ENCODE measurements around the gene HSPA1A.

The HSPA1A gene

DNA sequence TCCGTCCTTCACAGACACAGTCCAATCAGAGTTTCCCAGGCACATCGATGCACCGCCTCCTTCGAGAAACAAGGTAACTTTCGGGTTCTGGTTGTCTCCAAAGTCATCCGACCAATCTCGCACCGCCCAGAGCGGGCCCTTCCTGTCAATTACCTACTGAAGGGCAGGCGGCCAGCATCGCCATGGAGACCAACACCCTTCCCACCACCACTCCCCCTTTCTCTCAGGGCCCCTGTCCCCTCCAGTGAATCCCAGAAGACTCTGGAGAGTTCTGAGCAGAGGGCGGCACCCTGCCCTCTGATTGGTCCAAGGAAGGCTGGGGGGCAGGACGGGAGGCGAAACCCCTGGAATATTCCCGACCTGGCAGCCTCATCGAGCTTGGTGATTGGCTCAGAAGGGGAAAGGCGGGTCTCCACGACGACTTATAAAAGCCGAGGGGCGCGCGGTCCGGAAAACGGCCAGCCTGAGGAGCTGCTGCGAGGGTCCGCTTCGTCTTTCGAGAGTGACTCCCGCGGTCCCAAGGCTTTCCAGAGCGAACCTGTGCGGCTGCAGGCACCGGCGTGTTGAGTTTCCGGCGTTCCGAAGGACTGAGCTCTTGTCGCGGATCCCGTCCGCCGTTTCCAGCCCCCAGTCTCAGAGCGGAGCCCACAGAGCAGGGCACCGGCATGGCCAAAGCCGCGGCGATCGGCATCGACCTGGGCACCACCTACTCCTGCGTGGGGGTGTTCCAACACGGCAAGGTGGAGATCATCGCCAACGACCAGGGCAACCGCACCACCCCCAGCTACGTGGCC, 12.1 kb downstream of the HSPA1A start, which contains the start of gene HSPA1B (continued):
- no peak for TF ChIP-seq ZBTB44 (tag by site-specific recombination; IDR thresholded peaks at IDR 0.05)
- TF ChIP-seq ZBTB21 (tag by site-specific recombination; IDR thresholded peaks at IDR 0.05), result no peak
- peak; percentile 74; the same call in 1 of the 2 replicates for TF ChIP-seq ZNF121 (tag by site-specific recombination; IDR thresholded peaks at IDR 0.05)
- TF ChIP-seq ZNF629 (tag by site-specific recombination; IDR thresholded peaks at IDR 0.05), result peak; percentile 57
- no peak for TF ChIP-seq ZNF549 (tag by site-specific recombination; IDR thresholded peaks at IDR 0.05)
- no peak for TF ChIP-seq ZBTB20 (tag by site-specific recombination; IDR thresholded peaks at IDR 0.05)
- TF ChIP-seq ZNF561 (tag by site-specific recombination; IDR thresholded peaks at IDR 0.05; ENCODE audit: borderline replicate concordance), result peak; percentile 69
- TF ChIP-seq ZNF747 (tag by site-specific recombination; IDR thresholded peaks at IDR 0.05), result no peak
- TF ChIP-seq ZNF670 (tag by site-specific recombination; IDR thresholded peaks at IDR 0.05; ENCODE audit: low read depth), result no peak
- peak; percentile 44 for TF ChIP-seq SP7 (tag by site-specific recombination; IDR thresholded peaks at IDR 0.05)
- peak; percentile 93 for TF ChIP-seq ZSCAN30 (tag by site-specific recombination; IDR thresholded peaks at IDR 0.05)
- TF ChIP-seq ZNF221 (tag by site-specific recombination; IDR thresholded peaks at IDR 0.05; ENCODE audit: borderline replicate concordance), result no peak
- no peak for TF ChIP-seq ZNF18 (tag by site-specific recombination; IDR thresholded peaks at IDR 0.05)
- no peak for TF ChIP-seq ZNF26 (tag by site-specific recombination; IDR thresholded peaks at IDR 0.05)
- TF ChIP-seq WT1 (tag by site-specific recombination; IDR thresholded peaks at IDR 0.05), result peak; percentile 55
- TF ChIP-seq ZNF350 (tag by site-specific recombination; IDR thresholded peaks at IDR 0.05), result no peak
- TF ChIP-seq ZNF138 (tag by site-specific recombination; IDR thresholded peaks at IDR 0.05; ENCODE audit: borderline replicate concordance), result no peak
- TF ChIP-seq, protein P1, sequence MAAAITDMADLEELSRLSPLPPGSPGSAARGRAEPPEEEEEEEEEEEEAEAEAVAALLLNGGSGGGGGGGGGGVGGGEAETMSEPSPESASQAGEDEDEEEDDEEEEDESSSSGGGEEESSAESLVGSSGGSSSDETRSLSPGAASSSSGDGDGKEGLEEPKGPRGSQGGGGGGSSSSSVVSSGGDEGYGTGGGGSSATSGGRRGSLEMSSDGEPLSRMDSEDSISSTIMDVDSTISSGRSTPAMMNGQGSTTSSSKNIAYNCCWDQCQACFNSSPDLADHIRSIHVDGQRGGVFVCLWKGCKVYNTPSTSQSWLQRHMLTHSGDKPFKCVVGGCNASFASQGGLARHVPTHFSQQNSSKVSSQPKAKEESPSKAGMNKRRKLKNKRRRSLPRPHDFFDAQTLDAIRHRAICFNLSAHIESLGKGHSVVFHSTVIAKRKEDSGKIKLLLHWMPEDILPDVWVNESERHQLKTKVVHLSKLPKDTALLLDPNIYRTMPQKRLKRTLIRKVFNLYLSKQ (tag by site-specific recombination; IDR thresholded peaks at IDR 0.05; ENCODE audit: borderline replicate concordance), result no peak
- TF ChIP-seq ZNF777 (tag by site-specific recombination; IDR thresholded peaks at IDR 0.05; ENCODE audit: borderline replicate concordance), result 0 out of 2 replicates have a peak, but pooled peaks have one; percentile 39
- TF ChIP-seq PRDM1 (tag by site-specific recombination; IDR thresholded peaks at IDR 0.05), result peak; percentile 64; the same call in 1 of the 2 replicates
- peak; percentile 53; the same call in 1 of the 2 replicates for TF ChIP-seq PRDM4 (tag by site-specific recombination; IDR thresholded peaks at IDR 0.05)
- TF ChIP-seq ZNF510 (tag by site-specific recombination; IDR thresholded peaks at IDR 0.05; ENCODE audit: insufficient replicate concordance), result no peak
- TF ChIP-seq MEIS1 (CRISPR knock-in tag; IDR thresholded peaks at IDR 0.05; ENCODE audit: borderline replicate concordance), result no peak
- TF ChIP-seq BCL11A (tag by site-specific recombination; IDR thresholded peaks at IDR 0.05; ENCODE audit: low read depth), result peak; percentile 85
- TF ChIP-seq ZNF280C (tag by site-specific recombination; IDR thresholded peaks at IDR 0.05), result no peak
- peak; percentile 52; the same call in 1 of the 2 replicates for TF ChIP-seq ZNF239 (tag by site-specific recombination; IDR thresholded peaks at IDR 0.05)
- no peak for TF ChIP-seq ZSCAN4 (tag by site-specific recombination; IDR thresholded peaks at IDR 0.05)

All from HEK293 (cell line).